GM19025 (cell line): ENCODE results near the gene MAP2K6.
A peak's percentile ranks its signal among the peaks of the same experiment; 100 is the strongest.

ENCODE experiments used
- ATAC-seq: cut with Tn5 transposase; IDR thresholded peaks from one replicate; pipeline ENCODE4 v1.9.1; 2021; ENCODE audit warnings: mild to moderate bottlenecking, low read depth, moderate library complexity; ENCODE audit not compliant: unreplicated experiment

The MAP2K6 gene

GRCh38 chr17:69485901-69486643 lies 71.6 kb downstream of the MAP2K6 start:
- no peak for ATAC-seq

- no peak for ATAC-seq
Measured at GRCh38 chr17:69486779-69487637, 72.5 kb downstream of the MAP2K6 start.

GRCh38 chr17:69489313-69489712 lies 74.8 kb downstream of the MAP2K6 start:
- ATAC-seq: no peak

GRCh38 chr17:69492410-69493071 lies 78.0 kb downstream of the MAP2K6 start:
- ATAC-seq: no peak

GRCh38 chr17:69495787-69496186 lies 81.3 kb downstream of the MAP2K6 start:
- no peak for ATAC-seq

- ATAC-seq: no peak
Measured at GRCh38 chr17:69497161-69497560, 82.7 kb downstream of the MAP2K6 start.

- no peak for ATAC-seq
Measured at GRCh38 chr17:69499318-69499717, 84.8 kb downstream of the MAP2K6 start.

- ATAC-seq: no peak
Measured at GRCh38 chr17:69500911-69501429, 86.5 kb downstream of the MAP2K6 start.

- ATAC-seq: no peak
Measured at GRCh38 chr17:69501591-69502468, 87.3 kb downstream of the MAP2K6 start.

- peak; percentile 82 for ATAC-seq
Measured at GRCh38 chr17:69503711-69504110, 89.2 kb downstream of the MAP2K6 start.

GRCh38 chr17:69505740-69506139 lies 91.2 kb downstream of the MAP2K6 start:
- ATAC-seq: no peak

- no peak for ATAC-seq
Measured at GRCh38 chr17:69506489-69506888, 92.0 kb downstream of the MAP2K6 start.

- ATAC-seq: no peak
Measured at GRCh38 chr17:69508814-69509213, 94.3 kb downstream of the MAP2K6 start.

- no peak for ATAC-seq
Measured at GRCh38 chr17:69511250-69511649, 96.8 kb downstream of the MAP2K6 start.

GRCh38 chr17:69512946-69513345 lies 98.4 kb downstream of the MAP2K6 start:
- no peak for ATAC-seq

GRCh38 chr17:69516225-69516624 lies 101.7 kb downstream of the MAP2K6 start:
- no peak for ATAC-seq

- ATAC-seq: peak; percentile 87
Measured at GRCh38 chr17:69516911-69517310, 102.4 kb downstream of the MAP2K6 start.

GRCh38 chr17:69518951-69519350 lies 104.5 kb downstream of the MAP2K6 start:
- ATAC-seq: no peak

- peak; percentile 52 for ATAC-seq
Measured at GRCh38 chr17:69523244-69523861, 108.9 kb downstream of the MAP2K6 start.

GRCh38 chr17:69524854-69525253 lies 110.4 kb downstream of the MAP2K6 start:
- no peak for ATAC-seq
